D721Med (cell line): Measurements from ENCODE around the gene SMIM45.

Experiments used
- DNase-seq: peaks from one replicate; pipeline ENCODE4 v3.0.0; 2011; ENCODE audit warnings: low spot score; ENCODE audit not compliant: insufficient read length
- FAIRE-seq: peaks from 2 replicates; lab custom pipeline; 2011; peaks lifted over from hg19 to GRCh38; lab: Jason Lieb, UNC
- TF ChIP-seq, protein P1 (sequence below): IDR thresholded peaks from 2 replicates; pipeline ENCODE4 v1.5.1; 2012; ENCODE audit warnings: mild to moderate bottlenecking, control low read depth; ENCODE audit not compliant: insufficient read depth; ENCODE audit errors: missing control alignments

Gene SMIM45

DNA sequence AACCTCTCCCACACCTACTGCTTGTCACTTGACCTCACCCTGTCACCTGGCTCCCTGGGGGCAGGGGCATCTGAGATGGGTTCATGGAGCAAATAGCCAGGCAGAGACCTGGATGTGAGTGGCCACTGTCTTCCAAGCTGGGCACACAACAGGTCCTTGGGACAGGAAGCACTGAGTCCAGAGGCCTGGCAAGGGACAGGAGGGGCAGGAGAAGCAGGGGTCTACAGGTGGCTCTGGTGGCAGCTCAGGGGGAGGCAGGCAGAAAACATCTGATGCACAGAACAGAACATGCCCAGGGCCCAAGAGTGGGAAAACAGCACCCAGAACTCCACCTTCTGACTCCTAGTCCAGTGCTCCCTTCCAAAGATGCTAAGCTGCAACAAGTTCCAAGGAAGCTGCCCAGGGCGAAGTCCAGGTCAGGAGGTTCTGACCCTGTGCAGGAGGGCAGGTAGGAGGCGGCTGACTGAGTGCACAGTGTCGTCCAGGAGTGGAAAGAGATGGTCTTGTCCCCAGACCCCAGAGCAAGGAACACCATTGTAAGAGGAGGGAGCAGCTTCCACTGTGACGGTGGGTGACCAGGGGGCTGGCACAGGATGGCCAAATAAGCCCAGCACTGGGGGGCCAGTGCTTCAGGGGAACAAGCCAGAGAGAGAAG, 28.9 kb upstream of the SMIM45 start:
- TF ChIP-seq, protein P1, sequence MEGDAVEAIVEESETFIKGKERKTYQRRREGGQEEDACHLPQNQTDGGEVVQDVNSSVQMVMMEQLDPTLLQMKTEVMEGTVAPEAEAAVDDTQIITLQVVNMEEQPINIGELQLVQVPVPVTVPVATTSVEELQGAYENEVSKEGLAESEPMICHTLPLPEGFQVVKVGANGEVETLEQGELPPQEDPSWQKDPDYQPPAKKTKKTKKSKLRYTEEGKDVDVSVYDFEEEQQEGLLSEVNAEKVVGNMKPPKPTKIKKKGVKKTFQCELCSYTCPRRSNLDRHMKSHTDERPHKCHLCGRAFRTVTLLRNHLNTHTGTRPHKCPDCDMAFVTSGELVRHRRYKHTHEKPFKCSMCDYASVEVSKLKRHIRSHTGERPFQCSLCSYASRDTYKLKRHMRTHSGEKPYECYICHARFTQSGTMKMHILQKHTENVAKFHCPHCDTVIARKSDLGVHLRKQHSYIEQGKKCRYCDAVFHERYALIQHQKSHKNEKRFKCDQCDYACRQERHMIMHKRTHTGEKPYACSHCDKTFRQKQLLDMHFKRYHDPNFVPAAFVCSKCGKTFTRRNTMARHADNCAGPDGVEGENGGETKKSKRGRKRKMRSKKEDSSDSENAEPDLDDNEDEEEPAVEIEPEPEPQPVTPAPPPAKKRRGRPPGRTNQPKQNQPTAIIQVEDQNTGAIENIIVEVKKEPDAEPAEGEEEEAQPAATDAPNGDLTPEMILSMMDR, result no peak
- FAIRE-seq, result no peak
- DNase-seq, result no peak

DNA sequence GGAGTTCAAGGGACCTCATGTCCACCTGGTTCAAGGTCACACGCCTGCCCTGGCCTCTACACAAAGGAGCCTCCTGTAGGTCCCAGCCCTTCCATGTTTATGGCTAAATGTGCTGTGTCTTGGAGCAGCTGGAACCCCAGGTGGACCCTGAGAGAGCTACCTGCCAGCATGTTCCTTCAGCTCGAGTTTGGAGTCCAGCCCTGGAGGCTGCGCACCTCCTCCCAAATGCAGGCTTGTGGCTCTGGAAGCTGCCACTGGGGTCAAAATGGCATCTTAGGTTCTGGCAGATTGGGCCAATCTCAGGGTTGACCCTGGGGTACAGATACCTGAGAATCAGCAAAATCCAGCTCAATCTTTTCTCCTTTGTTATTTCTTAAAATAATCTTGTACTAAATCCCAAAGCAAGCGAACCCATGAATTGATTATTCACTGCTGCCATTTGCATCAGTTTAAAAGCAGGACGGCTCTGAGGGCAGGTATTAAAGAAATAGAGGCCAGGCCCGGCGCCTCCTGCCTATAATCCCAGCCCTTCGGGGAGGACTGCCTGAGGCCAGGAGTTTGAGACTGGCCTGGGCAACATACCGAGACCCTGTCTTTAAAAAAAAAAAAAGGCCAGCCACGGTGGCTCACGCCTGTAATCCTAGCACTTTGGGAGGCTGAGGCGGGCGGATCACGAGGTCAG, 28.2 kb upstream of the SMIM45 start:
- FAIRE-seq (no peak), DNase-seq (no peak)
- TF ChIP-seq, protein P1, result no peak

DNA sequence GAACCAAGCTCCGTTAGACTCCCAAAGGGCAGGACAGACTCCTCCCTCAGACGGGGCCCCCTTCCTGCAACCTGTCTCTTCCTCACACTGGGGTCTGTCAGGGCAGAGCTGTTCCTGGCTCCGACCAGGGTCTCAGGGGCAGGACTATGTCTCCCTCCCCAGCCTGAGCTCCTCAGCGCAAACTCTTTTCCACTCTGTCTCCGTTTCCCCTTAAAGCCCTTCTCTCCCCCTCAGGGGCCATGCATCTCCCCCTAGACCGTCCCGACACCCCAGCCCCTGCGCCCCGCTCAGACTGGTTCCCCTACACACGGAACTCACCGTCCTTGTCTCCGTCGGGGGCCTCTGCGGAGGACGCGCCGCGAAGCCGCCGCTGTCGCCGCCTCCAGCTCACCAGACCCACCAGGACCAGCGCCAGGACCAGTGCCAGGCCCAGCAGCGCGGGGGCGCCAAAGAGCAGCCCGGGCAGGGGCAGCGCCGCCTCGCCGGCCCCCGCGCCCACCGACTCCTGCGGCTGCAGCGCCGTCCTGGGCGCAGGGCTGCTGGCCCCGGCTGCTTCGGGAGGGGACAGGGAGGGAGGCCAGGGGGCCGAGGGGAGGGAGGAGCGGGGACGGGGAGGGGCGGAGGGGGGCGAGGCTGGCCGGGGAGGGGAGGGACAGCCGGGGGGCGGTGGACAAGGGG, 26.0 kb upstream of the SMIM45 start:
- FAIRE-seq (no peak), DNase-seq (no peak)
- TF ChIP-seq, protein P1, result peak; percentile 58

DNA sequence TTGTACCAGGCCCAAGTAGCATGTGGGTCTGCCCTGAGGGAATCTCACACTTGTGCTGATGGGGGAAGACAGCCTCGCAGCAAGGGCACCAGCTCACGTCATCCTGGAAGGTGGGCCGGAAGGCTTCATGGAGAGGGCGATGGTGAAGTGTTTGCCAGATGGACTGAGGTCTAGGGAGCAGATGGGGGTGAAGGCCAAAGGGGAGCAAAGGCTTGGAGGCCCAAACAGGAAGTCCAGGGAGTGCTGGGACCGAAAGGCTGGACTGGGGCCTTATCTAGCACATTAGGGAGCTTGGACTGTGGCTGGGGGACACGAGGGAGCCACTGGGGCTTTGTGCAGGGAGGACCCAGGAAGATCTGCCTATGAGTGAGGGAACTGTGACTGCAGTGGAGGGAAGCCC, 24.1 kb upstream of the SMIM45 start:
- FAIRE-seq (no peak), DNase-seq (no peak)
- TF ChIP-seq, protein P1, result no peak

DNA sequence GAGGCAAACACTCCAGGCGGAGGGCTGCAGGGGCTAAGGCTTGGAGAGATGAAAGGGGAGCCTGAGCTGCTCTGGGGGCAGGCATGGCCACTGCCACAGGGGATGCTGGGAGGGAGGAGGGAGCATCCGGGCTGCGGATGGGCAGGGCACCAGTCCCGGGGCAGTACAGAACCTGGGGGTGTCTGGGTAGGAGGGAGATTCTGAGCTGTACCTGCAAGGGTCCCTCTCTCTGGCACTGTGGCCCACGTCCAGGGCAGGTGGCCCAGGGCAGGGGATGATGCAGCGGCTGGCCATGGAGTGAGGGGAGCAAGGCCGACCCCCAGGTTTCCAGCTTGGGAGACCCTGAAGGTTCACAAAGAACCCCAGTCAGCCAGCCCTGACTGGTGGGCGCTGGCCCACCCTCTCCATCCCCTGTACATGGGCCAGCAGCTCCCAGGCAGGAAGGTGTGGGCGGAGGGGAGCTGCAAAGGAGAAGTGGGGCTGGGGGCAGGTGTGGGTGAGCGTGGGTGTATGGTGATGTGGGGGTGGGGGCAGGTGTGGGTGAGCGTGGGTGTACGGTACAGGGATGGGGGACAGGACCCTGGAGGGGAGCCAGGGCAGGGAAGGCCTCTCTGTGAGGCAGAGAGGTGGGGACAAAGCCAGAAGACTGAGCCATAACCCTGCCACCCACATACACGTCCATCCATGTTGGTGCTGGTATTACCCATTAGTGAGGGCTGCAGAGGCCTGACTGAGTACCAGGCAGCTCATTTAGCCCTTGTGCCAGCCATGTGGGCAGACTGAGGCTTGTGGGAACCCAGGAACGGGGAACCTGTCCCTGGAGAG, 23.1 kb upstream of the SMIM45 start:
- FAIRE-seq (no peak), DNase-seq (no peak)
- TF ChIP-seq, protein P1, result no peak

DNA sequence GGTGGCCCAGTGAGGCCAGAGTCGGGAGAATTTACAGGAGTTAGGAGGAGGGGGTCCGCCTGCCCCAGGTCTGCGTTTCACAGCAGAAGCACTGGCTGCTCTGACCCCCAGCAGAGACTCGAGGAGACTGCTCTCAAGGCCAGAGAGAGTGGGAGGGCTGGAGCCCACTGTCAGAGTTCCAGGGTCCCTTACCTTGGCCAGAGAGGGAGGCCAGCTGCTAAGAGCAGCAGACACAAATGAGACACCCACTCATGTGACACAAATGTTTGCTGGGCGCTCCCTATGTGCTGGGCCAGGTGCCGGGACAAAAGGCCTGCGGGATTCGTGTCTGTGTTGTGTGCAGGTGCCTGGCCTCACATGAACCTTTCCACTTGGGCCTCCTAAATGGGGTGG, 22.5 kb upstream of the SMIM45 start:
- DNase-seq, result no peak
- FAIRE-seq, result no peak
- TF ChIP-seq, protein P1, result no peak
